Pancreas (tissue), 10 donors: ENCODE measurements around the gene SUPV3L1. TPM values are rescaled to one million over a fixed set of nuclear protein-coding genes. Genes with fewer than 3 reads are reported as not detected.

Source experiments
- ATAC-seq, 4 donors: fragments of 200-7000 bp; cut with Tn5 transposase; one replicate each; pipeline versions ENCODE4 v1.8.0 to v1.9.1; 2020; ENCODE audit warnings: mild to moderate bottlenecking in 4 of 4, moderate library complexity in 4 of 4
- DNase-seq, 6 donors: peaks; one replicate each; pipeline ENCODE4 v3.0.0-alpha.2; 2020
- FAIRE-seq: peaks from 2 replicates; lab custom pipeline; 2012; peaks lifted over from hg19 to GRCh38; lab: Jason Lieb, UNC
- H3K27ac ChIP-seq, 4 donors: fragments of 200-600 bp; sonication (generic); 1 replicate in 3 of 4; 2 replicates in 1 of 4; pipeline versions ENCODE4 v1.5.0 to v1.8.0; 2020
- H3K27me3 ChIP-seq, 4 donors: fragments of 200-600 bp; one replicate each; pipeline ENCODE4 v1.8.0; 2021
- H3K36me3 ChIP-seq, 3 donors: fragments of 200-600 bp; sonication (generic) in 1 of 3; one replicate each; pipeline versions ENCODE4 v1.5.0 to v1.8.0; 2020 to 2021
- H3K4me1 ChIP-seq, 3 donors: fragments of 200-600 bp; one replicate each; pipeline ENCODE4 v1.8.0; 2021
- H3K4me3 ChIP-seq, 4 donors: fragments of 200-600 bp; sonication (generic) in 2 of 4; one replicate each; pipeline versions ENCODE4 v1.5.0 to v1.8.0; 2020 to 2021
- H3K9me3 ChIP-seq, 4 donors: fragments of 200-600 bp; one replicate each; pipeline ENCODE4 v1.8.0; 2021
- WGBS, 2 donors: extraction: QIAGEN DNeasy Blood & Tissue Kit; methylation state at CpG; one replicate each; pipeline ENCODE4 v1.1.7; 2013; 5-methylcytosine and 5-hydroxymethylcytosine counted together
- intact Hi-C, 3 donors: fragments of 100-400 bp; cut with DNase I; formaldehyde crosslinking; loops; one replicate each; pipeline versions ENCODE4 v1.11.1 to v1.14.2; 2022
- polyA plus RNA-seq, 2 donors: library from polyadenylated mRNA; stranded (reverse); fragments of 200-250 nt; gene quantifications; one replicate each; pipeline ENCODE4 v1.2.3, GENCODE V29; 2013
- total RNA-seq, 6 donors: library from RNA; stranded (reverse); fragmentation: NEBNext Ultra II Directional in 4 of 6; extraction: Animal tissue kit (Norgen Biotek cat#: 25700) in 4 of 6; gene quantifications; one replicate each; pipeline versions ENCODE4 v1.2.1 to v1.2.4, GENCODE V29; 2021 to 2023
- TF ChIP-seq, protein P1 (sequence below), 4 donors: fragments of 200-600 bp; sonication (generic) in 3 of 4; IDR thresholded peaks; one replicate each; pipeline versions ENCODE4 v1.5.0 to v1.8.0; 2021; ENCODE audit warnings: antibody characterized with exemption in 4 of 4
- donor health status: healthy with polysubstance abuse.
- donor health status: DM: no; HTN: no; CAD: no; lungs with moderate emphysema.
- donor health status: DM: no; HTN: no; CAD: no.
- donor health status: control.
- donor health status: control.
- donor health status: Bipolar disorder and iron deficiency.
- donor health status: DM: yes; HTN: yes; CAD: no.
- donor health status: DM: no; HTN: no; CAD: no.
- donor health status: DM: no; HTN: no; CAD: no.
- donor health status: DM: yes; HTN: yes; CAD: no.

SUPV3L1 gene
- total and polyA plus RNA-seq, 8 donors: 8.6 to 78.1 (median 14.5) TPM

GRCh38 chr10:69237528-69238159, 57.6 kb downstream of the SUPV3L1 start:
- Histone ChIP-seq H3K27me3 (no peaks in the 10 kb centered on the region), H3K4me3 (no peak overlapping the region), H3K4me1 (no peaks in the 10 kb centered on the region), H3K27ac (no peak overlapping the region), H3K9me3 (no peaks in the 10 kb centered on the region), H3K36me3 (no peaks in the 10 kb centered on the region)
- TF ChIP-seq, protein P1, sequence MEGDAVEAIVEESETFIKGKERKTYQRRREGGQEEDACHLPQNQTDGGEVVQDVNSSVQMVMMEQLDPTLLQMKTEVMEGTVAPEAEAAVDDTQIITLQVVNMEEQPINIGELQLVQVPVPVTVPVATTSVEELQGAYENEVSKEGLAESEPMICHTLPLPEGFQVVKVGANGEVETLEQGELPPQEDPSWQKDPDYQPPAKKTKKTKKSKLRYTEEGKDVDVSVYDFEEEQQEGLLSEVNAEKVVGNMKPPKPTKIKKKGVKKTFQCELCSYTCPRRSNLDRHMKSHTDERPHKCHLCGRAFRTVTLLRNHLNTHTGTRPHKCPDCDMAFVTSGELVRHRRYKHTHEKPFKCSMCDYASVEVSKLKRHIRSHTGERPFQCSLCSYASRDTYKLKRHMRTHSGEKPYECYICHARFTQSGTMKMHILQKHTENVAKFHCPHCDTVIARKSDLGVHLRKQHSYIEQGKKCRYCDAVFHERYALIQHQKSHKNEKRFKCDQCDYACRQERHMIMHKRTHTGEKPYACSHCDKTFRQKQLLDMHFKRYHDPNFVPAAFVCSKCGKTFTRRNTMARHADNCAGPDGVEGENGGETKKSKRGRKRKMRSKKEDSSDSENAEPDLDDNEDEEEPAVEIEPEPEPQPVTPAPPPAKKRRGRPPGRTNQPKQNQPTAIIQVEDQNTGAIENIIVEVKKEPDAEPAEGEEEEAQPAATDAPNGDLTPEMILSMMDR (IDR thresholded peaks at IDR 0.05): peak; percentile 71 to 89 (median 82)
- intact Hi-C loops: loop anchor here in 2 of 3 donors (5.0 to 10.0 kb wide), 2 partner anchors 155 to 257 kb away; no protein-coding TSS in a partner anchor
- peak; percentile 67 to 97 (median 87) for DNase-seq
- peak; percentile 97 to 100 (median 98) for ATAC-seq
- WGBS, 2 donors: 25 to 28% methylated on average over 17 of the region's 17 CpGs
- no peak for FAIRE-seq

GRCh38 chr10:69239136-69239535, 59.1 kb downstream of the SUPV3L1 start:
- TF ChIP-seq, protein P1 (IDR thresholded peaks at IDR 0.05): no peak
- intact Hi-C loops: loop anchor here in 2 of 3 donors (5.0 to 10.0 kb wide), 2 partner anchors 153 to 256 kb away; no protein-coding TSS in a partner anchor
- Histone ChIP-seq H3K9me3 (no peaks in the 10 kb centered on the region), H3K4me3 (no peak overlapping the region), H3K4me1 (no peaks in the 10 kb centered on the region), H3K27me3 (no peaks in the 10 kb centered on the region), H3K36me3 (no peaks in the 10 kb centered on the region), H3K27ac (no peak overlapping the region)
- no peak for FAIRE-seq
- no peak for DNase-seq
- 68 to 78% methylated on average over 5 of the region's 5 CpGs for WGBS, 2 donors
- ATAC-seq: no peak

DNA sequence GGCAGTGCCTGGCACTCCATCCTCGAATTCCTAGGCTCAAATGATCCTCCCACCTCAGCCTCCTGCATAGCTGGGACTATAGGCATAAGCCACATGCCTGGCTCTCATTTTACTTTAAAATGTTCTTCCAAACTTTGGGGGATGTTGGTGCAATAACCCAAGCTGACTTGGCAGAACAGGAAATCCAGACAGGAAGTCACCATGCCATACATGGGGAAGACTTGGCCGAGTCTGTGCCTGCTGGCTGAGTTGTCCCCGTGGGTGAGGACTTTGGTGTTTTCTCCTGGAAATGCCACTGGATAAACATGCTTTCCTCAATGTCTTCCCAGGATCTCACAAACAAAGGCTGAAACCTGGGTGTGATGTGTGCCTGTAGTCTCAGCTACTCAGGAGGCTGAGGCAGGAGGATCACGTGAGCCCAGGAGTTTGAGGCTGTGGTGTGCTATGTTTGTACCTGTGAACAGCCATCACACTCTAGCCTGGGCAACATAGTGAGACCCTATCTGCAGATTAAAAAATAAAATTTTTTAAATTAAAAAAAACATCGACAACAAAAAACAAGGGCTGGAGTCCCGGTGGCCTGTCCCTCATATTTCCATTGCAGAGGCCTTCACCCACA, 59.9 kb downstream of the SUPV3L1 start:
- FAIRE-seq (no peak), DNase-seq (no peak), ATAC-seq (no peak)
- no peaks in the 10 kb centered on the region for H3K36me3 ChIP-seq
- H3K27ac ChIP-seq: no peak overlapping the region
- H3K9me3 ChIP-seq: no peaks in the 10 kb centered on the region
- no peaks in the 10 kb centered on the region for H3K4me1 ChIP-seq
- H3K27me3 ChIP-seq: no peaks in the 10 kb centered on the region
- no peak overlapping the region for H3K4me3 ChIP-seq
- TF ChIP-seq, protein P1 (IDR thresholded peaks at IDR 0.05): no peak
- intact Hi-C loops: loop anchor here (5.0 to 10.0 kb wide), 3 partner anchors 152 to 255 kb away; no protein-coding TSS in a partner anchor
- 81 to 87% methylated on average over 6 of the region's 6 CpGs for WGBS, 2 donors

DNA sequence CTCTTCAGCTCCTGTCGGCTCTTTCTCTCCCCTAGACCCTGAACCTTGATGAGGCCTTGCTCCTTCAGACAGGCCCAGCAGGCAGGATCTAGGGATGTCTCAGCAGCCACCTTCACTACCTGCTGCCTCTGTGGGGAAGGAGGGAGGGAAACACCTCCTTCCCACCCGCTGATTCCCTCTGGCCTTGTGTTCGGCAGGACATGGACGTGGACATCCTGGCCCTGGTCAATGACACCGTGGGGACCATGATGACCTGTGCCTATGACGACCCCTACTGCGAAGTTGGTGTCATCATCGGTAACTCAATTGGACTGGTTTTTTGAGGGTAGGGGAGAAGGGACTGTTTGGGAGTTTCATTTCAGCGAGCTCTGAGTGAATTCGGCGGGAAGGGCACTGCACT, 60.4 kb downstream of the SUPV3L1 start:
- Histone ChIP-seq H3K36me3 (no peaks in the 10 kb centered on the region), H3K27ac (no peak overlapping the region), H3K9me3 (no peaks in the 10 kb centered on the region), H3K4me3 (no peak overlapping the region), H3K4me1 (no peaks in the 10 kb centered on the region), H3K27me3 (no peaks in the 10 kb centered on the region)
- 79 to 87% methylated on average over 11 of the region's 11 CpGs for WGBS, 2 donors
- ATAC-seq: no peak
- intact Hi-C loops: loop anchor here in 1 of 3 donors (10.0 kb wide), 1 partner anchor 154 kb away; no protein-coding TSS in a partner anchor
- FAIRE-seq: no peak
- TF ChIP-seq, protein P1 (IDR thresholded peaks at IDR 0.05): no peak
- no peak for DNase-seq
